Glutamatergic neuron (in vitro differentiated cells): ENCODE results near the gene KRT83. TPM values are rescaled to one million over a fixed set of nuclear protein-coding genes. Genes with fewer than 3 reads are reported as not detected.
"Not testable (repeated sequence)": the region's sequence is repeated elsewhere in the genome, so short reads cannot be mapped to it uniquely, and the experiment has no call there.

Source experiments
- DNase-seq: peaks from one replicate; pipeline ENCODE4 v3.0.0; 2022
- H3K27ac Mint-ChIP-seq: one replicate; pipeline ENCODE4 v1.8.0; 2020; ENCODE audit warnings: mild to moderate bottlenecking, mixed read lengths, inconsistent platforms; ENCODE audit not compliant: unreplicated experiment
- H3K27me3 Mint-ChIP-seq: one replicate; pipeline ENCODE4 v1.8.0; 2020; ENCODE audit warnings: mild to moderate bottlenecking, moderate library complexity, mixed read lengths, inconsistent platforms; ENCODE audit not compliant: unreplicated experiment
- H3K36me3 Mint-ChIP-seq: one replicate; pipeline ENCODE4 v1.8.0; 2020; ENCODE audit warnings: mild to moderate bottlenecking, mixed read lengths, inconsistent platforms; ENCODE audit not compliant: unreplicated experiment
- H3K4me1 Mint-ChIP-seq: one replicate; pipeline ENCODE4 v1.8.0; 2020; ENCODE audit warnings: mild to moderate bottlenecking, low read depth, mixed read lengths, inconsistent platforms; ENCODE audit not compliant: unreplicated experiment
- H3K4me3 Mint-ChIP-seq: one replicate; pipeline ENCODE4 v1.8.0; 2020; ENCODE audit warnings: mild to moderate bottlenecking, mixed read lengths, inconsistent platforms; ENCODE audit not compliant: unreplicated experiment
- H3K9me3 Mint-ChIP-seq: one replicate; pipeline ENCODE4 v1.8.0; 2020; ENCODE audit warnings: mild to moderate bottlenecking, moderate library complexity, mixed read lengths, inconsistent platforms; ENCODE audit not compliant: unreplicated experiment
- total RNA-seq: library from RNA; stranded (reverse); fragmentation: NEBNext Ultra II Directional; extraction: Animal tissue kit (Norgen Biotek cat#: 25700); gene quantifications from one replicate; pipeline ENCODE4 v1.2.1, GENCODE V29; 2021; ENCODE audit not compliant: unreplicated experiment
- TF ChIP-seq, protein P1 (sequence below): fragments of 200-600 bp; sonication (generic); IDR thresholded peaks from one replicate; pipeline ENCODE4 v1.5.0; 2021; ENCODE audit not compliant: partially characterized antibody, unreplicated experiment

The KRT83 gene
- total RNA-seq, 1 donor from 2014 or later: not detected

GRCh38 chr12:52305921-52306705, 15.1 kb downstream of the KRT83 start:
- peaks cover 6% of the 10 kb centered on the region for H3K9me3 Mint-ChIP-seq

GRCh38 chr12:52304941-52305411, 16.2 kb downstream of the KRT83 start:
- not testable (repeated sequence) for DNase-seq, H3K36me3 Mint-ChIP-seq, H3K27ac Mint-ChIP-seq, H3K9me3 Mint-ChIP-seq, H3K4me3 Mint-ChIP-seq, H3K4me1 Mint-ChIP-seq
- H3K27me3 Mint-ChIP-seq: peaks cover 18% of the 10 kb centered on the region

More at GRCh38 chr12:52305921-52306705, 15.1 kb downstream of the KRT83 start:
- Mint-ChIP-seq H3K4me3 (no peak overlapping the region), H3K36me3 (no peaks in the 10 kb centered on the region), H3K27me3 (peaks cover 17% of the 10 kb centered on the region), H3K4me1 (peaks cover 3% of the 10 kb centered on the region), H3K27ac (no peak overlapping the region)
- TF ChIP-seq, protein P1, sequence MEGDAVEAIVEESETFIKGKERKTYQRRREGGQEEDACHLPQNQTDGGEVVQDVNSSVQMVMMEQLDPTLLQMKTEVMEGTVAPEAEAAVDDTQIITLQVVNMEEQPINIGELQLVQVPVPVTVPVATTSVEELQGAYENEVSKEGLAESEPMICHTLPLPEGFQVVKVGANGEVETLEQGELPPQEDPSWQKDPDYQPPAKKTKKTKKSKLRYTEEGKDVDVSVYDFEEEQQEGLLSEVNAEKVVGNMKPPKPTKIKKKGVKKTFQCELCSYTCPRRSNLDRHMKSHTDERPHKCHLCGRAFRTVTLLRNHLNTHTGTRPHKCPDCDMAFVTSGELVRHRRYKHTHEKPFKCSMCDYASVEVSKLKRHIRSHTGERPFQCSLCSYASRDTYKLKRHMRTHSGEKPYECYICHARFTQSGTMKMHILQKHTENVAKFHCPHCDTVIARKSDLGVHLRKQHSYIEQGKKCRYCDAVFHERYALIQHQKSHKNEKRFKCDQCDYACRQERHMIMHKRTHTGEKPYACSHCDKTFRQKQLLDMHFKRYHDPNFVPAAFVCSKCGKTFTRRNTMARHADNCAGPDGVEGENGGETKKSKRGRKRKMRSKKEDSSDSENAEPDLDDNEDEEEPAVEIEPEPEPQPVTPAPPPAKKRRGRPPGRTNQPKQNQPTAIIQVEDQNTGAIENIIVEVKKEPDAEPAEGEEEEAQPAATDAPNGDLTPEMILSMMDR: no peak
- no peak for DNase-seq

DNA sequence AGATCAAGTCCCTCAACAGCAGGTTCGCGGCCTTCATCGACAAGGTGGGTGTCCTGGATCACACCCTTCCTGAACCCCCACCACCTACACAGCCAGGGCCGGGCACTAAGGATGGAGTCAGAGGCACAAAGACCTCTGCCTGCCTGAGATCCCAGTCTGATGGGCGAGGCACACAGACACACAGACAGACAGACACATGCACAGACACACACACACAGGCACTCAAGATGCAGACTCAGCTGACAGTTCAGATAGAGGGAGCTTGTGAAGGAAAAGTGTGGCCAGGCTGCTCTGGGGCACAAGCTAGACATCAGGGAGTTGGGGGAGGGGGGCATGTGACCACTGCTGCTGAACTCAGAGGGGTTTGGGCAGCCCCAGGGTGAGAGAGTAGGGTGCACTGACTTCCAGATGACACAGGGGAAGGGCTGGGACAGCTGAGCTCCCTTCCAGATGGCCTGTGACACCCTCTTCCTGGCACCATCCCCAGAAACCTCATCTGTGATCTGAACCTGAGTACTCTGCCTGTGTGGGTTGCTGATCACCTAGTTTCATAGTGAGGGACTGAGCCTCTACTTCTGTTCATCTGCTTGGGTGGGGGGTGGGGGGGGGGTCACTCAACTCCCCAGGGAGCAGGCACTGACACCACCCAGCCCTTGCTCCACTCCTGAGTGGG, 18.8 kb downstream of the KRT83 start:
- DNase-seq, H3K4me3 Mint-ChIP-seq, H3K4me1 Mint-ChIP-seq, H3K27ac Mint-ChIP-seq, H3K9me3 Mint-ChIP-seq, H3K36me3 Mint-ChIP-seq: not testable (repeated sequence)
- H3K27me3 Mint-ChIP-seq: peaks cover 14% of the 10 kb centered on the region

DNA sequence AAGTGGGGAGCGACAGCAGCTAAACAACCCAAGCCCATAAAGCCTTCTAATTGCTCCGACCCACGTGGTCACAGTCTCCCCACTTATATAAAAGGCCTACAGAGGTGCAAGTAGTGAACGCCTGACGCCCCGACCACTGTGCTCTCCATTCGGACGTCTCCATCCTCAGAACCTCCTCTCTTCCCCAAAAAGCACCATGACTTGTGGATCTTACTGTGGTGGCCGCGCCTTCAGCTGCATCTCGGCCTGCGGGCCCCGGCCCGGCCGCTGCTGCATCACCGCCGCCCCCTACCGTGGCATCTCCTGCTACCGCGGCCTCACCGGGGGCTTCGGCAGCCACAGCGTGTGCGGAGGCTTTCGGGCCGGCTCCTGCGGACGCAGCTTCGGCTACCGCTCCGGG, 19.5 kb downstream of the KRT83 start:
- H3K4me1 Mint-ChIP-seq, DNase-seq, H3K4me3 Mint-ChIP-seq, H3K27ac Mint-ChIP-seq, H3K36me3 Mint-ChIP-seq, H3K9me3 Mint-ChIP-seq: not testable (repeated sequence)
- H3K27me3 Mint-ChIP-seq: peaks cover 11% of the 10 kb centered on the region

DNA sequence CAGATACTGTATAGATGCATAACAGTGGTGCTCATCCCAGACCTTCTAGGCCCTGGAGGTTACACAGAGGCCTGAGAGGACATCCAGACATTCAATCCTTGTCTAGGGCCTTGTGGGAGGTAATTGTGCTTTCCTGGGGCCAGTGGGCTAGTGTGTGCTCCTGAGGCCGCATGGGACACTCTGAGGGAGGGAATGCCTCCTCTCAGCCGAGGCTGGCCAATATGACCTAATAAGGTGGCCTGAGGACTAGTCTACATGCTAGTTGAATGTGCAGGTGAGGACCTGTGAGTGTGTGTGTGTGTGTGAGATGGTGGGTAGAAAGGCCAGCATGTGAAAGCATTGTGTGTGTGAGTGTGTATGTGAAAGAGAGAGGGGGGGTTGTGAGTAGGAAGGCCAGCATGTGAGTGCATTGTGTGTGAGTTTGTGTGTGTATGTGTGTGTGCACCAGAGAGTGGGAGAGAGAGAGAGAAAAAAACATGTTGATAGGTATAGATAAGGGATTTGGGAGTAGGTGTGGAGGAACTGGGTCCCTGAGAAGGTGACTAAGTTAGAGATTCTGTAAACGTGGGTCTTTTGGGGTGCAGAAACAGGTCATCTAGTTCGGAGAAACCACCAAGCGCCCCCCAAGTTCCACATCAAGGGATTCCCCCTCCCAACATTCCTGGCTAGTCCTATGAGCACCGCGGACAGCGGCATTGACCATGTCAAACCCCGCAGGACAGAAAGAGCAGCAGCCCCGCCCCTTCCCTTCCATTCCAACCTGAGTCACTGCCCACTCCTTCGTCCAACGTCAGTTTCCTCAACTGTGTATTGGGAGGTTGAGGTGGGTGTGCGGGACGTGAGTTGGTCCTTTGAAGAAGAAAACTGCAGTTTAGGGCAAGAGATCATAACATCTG, 20.2 kb downstream of the KRT83 start:
- peaks cover 8% of the 10 kb centered on the region for H3K9me3 Mint-ChIP-seq
- peaks cover 13% of the 10 kb centered on the region for H3K27me3 Mint-ChIP-seq
- no peak for DNase-seq
- H3K27ac Mint-ChIP-seq: no peak overlapping the region
- no peak overlapping the region for H3K4me3 Mint-ChIP-seq
- H3K4me1 Mint-ChIP-seq: no peaks in the 10 kb centered on the region
- TF ChIP-seq, protein P1: no peak
- H3K36me3 Mint-ChIP-seq: peaks cover 4% of the 10 kb centered on the region

GRCh38 chr12:52298677-52299190, 22.5 kb downstream of the KRT83 start:
- peaks cover 4% of the 10 kb centered on the region for H3K36me3 Mint-ChIP-seq
- peaks cover 4% of the 10 kb centered on the region for H3K9me3 Mint-ChIP-seq
- no peak overlapping the region for H3K27ac Mint-ChIP-seq
- no peak overlapping the region for H3K4me3 Mint-ChIP-seq
- DNase-seq: no peak
- peaks cover 11% of the 10 kb centered on the region for H3K27me3 Mint-ChIP-seq
- TF ChIP-seq, protein P1: no peak
- H3K4me1 Mint-ChIP-seq: no peaks in the 10 kb centered on the region
